Measurements from ENCODE around the gene LEFTY2.
"Not testable (repeated sequence)": the region's sequence is repeated elsewhere in the genome, so short reads cannot be mapped to it uniquely, and the experiment has no call there.

Gene LEFTY2

DNA sequence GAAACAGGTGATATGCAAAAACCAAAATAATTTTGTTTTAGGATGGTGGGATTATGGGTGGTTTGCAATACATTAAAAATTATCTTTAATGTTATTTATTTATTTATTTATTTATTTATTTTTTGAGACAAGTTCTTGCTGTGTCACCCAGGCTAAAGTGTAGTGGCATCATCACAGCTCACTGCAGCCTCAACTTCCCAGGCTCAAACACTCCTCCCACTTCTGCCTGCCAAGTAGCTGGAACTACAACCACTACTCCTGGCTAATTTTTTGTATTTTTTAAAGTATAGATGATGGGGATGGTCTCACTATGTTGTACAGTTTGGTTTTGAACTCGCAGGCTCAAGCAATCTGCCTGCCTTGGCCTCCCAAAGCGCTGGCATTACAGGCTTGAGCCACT is 10.5 kb downstream of the LEFTY2 start:
- no peak overlapping the region for H3K4me3 Mint-ChIP-seq
- no peaks in the 10 kb centered on the region for H3K9me3 Mint-ChIP-seq
- H3K4me1 Mint-ChIP-seq, result peaks cover 27% of the 10 kb centered on the region
- CTCF ChIA-PET, result interaction anchor here (0.9 to 1.9 kb wide), 3 partner anchors 31 to 57 kb away, joined by 3 to 5 read pairs (median 3); no protein-coding TSS in a partner anchor
- H3K36me3 Mint-ChIP-seq, result no peaks in the 10 kb centered on the region
- DNase-seq, result no peak
- peaks cover 4% of the 10 kb centered on the region for H3K27me3 Mint-ChIP-seq
- no peak overlapping the region for H3K27ac Mint-ChIP-seq

DNA sequence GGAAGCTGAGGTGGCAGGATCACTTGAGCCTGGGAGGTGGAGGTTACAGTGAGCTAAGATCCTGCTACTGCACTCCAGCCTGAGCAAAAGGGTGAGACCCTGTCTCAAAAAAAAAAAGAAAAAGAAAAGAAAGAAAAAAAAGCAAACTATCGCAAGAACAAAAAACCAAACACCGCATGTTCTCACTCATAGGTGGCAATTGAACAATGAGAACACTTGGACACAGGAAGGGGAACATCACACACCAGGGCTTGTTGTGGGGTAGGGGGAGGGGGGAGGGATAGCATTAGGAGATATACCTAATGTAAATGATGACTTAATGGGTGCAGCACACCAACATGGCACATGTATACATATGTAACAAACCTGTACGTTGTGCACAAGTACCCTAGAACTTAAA is 11.6 kb downstream of the LEFTY2 start:
- DNase-seq, H3K4me3 Mint-ChIP-seq, H3K9me3 Mint-ChIP-seq, H3K27me3 Mint-ChIP-seq, H3K36me3 Mint-ChIP-seq: not testable (repeated sequence)
- peaks cover 32% of the 10 kb centered on the region for H3K4me1 Mint-ChIP-seq
- CTCF ChIA-PET, result interaction anchor here (1.1 to 1.9 kb wide), 2 partner anchors 18 to 32 kb away, joined by 3 to 5 read pairs; no protein-coding TSS in a partner anchor
- peak overlapping the region; percentile 91 for H3K27ac Mint-ChIP-seq

DNA sequence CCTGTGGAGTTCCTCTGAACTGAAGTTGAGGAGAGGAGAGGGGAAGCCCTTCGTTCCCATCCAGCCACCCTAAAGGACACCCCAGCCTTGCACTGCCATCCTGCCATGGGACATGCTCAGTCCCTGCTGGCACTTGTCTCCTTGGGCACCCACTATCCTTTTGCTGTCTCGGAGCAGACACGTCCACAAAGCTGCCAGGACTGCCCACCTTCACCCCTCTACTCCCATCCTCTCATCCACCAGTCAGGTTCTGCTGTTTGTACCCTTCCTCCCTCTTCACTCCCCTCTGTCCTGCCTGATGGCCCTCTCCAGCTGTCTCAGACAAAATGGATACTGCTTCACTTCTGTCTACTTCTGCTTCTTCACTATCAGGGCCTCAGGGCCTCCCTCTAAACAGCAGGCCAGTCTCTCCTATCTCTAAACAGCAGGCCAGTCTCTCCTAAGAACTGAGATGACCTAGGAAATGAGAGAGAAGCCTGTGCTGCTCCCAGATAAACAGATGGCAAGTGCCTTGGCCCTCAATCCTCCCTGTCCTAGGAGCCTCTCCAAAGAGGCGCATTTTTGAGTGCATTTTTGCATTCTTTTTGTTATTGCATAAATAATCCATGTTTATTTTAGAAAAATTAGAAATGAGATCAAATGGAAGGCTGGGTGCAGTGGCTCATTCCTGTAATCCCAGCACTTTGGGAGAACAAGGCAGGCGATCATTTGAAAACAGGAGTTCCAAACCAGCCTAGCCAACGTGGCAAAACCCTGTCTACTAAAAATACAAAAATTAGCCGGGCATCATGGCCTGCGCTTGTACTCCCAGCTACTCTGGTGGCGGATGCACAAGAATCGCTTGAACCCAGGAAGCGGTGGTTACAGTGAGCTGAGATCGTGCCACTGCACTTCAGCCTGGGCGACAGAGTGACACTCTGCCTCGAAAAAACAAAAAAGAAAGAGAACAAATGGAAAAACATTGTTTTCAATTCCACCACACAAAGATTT is 12.5 kb downstream of the LEFTY2 start:
- Mint-ChIP-seq H3K27me3 (peaks cover 4% of the 10 kb centered on the region), H3K9me3 (no peaks in the 10 kb centered on the region), H3K4me1 (peaks cover 32% of the 10 kb centered on the region), H3K36me3 (peaks cover under 1% of the 10 kb centered on the region), H3K4me3 (peak overlapping the region; percentile 7), H3K27ac (peak overlapping the region; percentile 91)
- DNase-seq, result peak; percentile 56
- CTCF ChIA-PET, result interaction anchor here (0.7 to 1.9 kb wide), 3 partner anchors 17 to 48 kb away, joined by 3 to 5 read pairs (median 3); no protein-coding TSS in a partner anchor

DNA sequence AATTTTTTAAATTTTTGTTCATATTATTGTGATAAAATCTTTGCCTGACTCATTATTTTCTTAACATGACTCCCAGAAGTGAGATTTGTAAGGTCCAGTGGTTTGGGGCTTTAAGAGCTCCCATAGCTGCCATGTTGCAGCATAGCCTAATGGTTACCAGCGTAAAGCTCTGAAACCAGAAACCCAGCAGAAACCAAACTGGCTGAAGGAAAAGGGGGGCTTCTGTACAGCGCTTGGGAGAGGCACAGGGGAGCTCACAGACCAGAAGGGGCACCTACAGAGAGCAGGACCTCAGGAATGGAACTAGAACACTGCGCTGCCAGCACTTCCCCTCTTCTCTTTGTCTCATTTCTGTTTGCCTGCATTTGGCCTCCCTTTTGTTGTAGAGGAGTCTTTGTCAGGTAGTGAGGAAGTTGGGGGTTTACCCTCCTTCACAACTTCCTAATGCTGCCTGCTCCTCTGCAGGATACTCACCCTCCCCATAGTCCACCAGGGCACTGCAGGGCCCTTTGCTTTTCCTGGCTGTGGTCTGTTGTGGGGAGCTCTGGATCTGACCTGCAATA is 14.4 kb downstream of the LEFTY2 start:
- Mint-ChIP-seq H3K27ac (peak overlapping the region; percentile 46), H3K27me3 (peaks cover 3% of the 10 kb centered on the region), H3K36me3 (peaks cover 11% of the 10 kb centered on the region), H3K4me1 (peaks cover 48% of the 10 kb centered on the region), H3K9me3 (no peaks in the 10 kb centered on the region), H3K4me3 (no peak overlapping the region)
- CTCF ChIA-PET, result interaction anchor here (1.3 kb wide), 1 partner anchor 17 kb away, joined by 3 read pairs; no protein-coding TSS in a partner anchor
- DNase-seq, result no peak

DNA sequence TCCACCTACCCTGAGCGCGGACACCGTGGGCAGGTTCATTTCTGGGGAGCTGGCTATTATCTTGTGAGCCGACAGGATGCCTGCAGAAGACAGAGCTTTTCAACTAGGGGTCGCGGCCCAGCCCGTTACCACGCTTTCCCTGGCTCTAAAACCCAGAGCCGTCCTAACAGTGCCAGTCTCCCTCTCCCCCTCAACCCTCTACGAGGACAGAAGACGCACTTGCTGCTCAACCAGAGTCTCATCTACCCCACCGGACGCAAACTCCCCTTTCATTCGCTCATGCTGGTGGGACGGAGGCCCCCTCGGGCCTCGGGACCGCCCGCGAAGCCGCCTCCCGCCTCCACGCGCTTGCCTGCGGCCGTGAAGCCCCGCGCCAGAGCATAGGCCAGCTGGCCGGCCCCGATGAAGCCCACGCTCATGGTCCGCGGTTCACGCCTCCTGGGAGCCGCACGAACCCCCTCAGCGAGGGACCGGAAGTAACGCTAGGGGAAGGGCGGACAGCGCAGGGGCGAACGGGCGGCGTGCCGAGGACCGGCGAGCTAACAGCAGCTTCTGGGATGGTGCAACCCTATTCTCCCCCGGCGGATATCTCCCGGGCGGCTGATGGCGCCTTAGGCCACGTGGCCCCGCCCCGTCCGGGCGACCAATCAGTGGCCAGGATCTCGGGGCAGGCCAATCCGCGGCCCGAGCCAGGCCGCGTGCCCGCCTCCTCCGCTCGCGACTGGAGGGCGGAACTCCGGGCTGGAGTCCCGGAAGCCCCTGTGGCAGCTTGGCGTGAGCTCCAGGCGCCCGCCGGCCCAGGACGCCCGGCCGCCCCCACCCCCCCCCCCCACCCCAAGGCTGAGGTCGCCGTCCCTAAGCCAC is 17.1 kb downstream of the LEFTY2 start, which contains the start of gene PYCR2:
Gene PYCR2 (minus strand): TSS at position 559 of the 864 bp plus-strand sequence. CDS start 140 bp downstream, at position 419.
- CTCF ChIA-PET, result interaction anchor here (1.0 to 1.9 kb wide), 4 partner anchors 13 to 456 kb away, joined by 3 to 7 read pairs (median 5); partner anchors contain the start of gene SRP9
- Mint-ChIP-seq H3K36me3 (peaks cover 33% of the 10 kb centered on the region), H3K9me3 (no peaks in the 10 kb centered on the region), H3K27ac (peak within 1 kb of the TSS; percentile 94), H3K4me3 (peak within 1 kb of the TSS; percentile 96), H3K27me3 (no peaks in the 10 kb centered on the region), H3K4me1 (peaks cover 66% of the 10 kb centered on the region)
- DNase-seq, result peak; percentile 97

DNA sequence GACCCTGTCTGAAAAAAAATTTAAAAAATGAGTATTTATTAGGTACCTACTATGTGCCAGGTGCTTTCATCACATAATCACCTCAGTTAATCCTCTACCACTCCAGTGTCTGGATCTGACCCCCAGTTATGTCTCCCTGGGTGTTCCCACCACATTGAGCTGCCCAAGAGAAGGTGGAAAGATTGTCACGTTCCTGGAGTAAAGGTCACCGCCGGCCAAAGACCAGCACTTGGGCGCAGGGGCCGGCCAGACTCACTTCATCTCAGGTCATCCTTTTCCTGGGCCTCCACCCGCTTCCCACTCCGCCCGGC is 17.7 kb downstream of the LEFTY2 start:
- Mint-ChIP-seq H3K4me1 (peaks cover 60% of the 10 kb centered on the region), H3K36me3 (peaks cover 37% of the 10 kb centered on the region), H3K4me3 (peak overlapping the region; percentile 96), H3K9me3 (no peaks in the 10 kb centered on the region), H3K27me3 (no peaks in the 10 kb centered on the region), H3K27ac (peak overlapping the region; percentile 94)
- no peak for DNase-seq
- CTCF ChIA-PET, result interaction anchor here (1.2 to 1.9 kb wide), 3 partner anchors 12 to 447 kb away, joined by 4 to 7 read pairs (median 6); partner anchors contain the start of gene SRP9

DNA sequence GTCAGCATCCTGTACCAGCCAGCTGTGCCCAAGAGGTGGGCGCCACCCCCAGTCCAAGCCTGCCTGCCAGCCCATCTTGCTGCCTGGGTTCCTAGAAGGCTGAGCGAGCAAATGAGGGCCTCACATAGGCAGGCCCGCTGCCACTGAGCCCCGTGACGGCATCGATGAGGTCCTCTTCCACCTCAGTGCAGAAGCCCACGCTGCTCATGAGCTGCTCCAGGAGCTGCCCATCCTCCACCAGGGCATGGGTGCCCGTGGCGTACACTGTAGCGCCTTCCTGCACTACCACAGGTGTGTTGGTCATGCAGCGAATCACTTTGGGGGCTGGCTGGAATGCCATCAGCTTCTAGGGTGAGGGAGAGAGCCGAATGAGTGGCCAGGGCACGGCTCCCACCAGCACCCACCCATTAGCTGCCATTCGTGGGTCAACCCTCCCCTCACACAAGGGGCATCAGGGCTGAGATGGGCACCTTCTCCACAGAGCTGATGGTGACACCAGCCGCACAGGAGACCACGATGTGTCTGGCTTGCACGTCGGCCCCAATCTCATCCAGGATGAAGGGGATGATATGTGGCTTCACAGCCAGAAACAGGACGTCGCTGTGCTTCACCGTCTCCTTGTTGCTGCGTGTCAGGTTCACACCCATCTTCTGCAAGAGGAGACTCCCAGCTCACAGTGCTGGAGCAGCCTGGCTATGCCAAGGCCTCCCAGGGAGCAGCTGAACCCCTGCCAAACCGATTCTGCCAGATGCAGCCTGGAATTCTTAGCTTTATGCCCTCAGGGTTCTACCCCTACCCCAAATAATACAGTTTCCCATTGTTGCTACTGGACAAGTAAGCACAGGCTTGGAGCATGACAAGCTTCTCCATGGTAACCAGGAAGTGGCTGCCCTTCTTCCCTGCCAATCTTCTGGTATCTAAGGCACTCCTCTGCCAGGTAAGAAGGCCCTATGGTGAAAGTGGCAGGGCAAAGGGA is 19.0 kb downstream of the LEFTY2 start:
- peak overlapping the region; percentile 75 for H3K27ac Mint-ChIP-seq
- no peaks in the 10 kb centered on the region for H3K9me3 Mint-ChIP-seq

DNA sequence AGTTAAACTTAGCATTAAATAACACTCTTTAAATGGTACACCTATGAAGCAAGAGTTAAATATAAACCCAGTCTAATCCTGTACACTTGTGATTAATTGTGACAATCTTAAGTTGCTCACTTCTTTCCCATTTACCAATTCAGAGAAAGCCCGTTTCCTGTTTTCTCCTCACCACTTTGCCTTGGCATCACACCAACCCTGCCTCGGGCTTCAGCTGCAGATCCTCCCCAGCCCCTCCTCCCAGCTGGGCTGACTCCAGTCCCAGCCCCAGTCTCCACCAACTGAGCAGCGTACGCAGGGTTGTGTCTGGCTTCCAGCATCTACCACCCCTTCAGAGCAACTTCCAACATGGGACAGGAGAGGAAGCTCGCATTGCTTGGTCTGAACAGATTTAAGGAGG is 21.1 kb downstream of the LEFTY2 start:
- DNase-seq, result no peak
- H3K36me3 Mint-ChIP-seq, result peaks cover 54% of the 10 kb centered on the region
- CTCF ChIA-PET, result interaction anchor here (1.2 kb wide), 1 partner anchor 445 kb away, joined by 4 read pairs; no protein-coding TSS in a partner anchor
- peaks cover 46% of the 10 kb centered on the region for H3K4me1 Mint-ChIP-seq
- H3K9me3 Mint-ChIP-seq, result no peaks in the 10 kb centered on the region
- peak overlapping the region; percentile 3 for H3K4me3 Mint-ChIP-seq
- peak overlapping the region; percentile 84 for H3K27ac Mint-ChIP-seq
- no peaks in the 10 kb centered on the region for H3K27me3 Mint-ChIP-seq

More for the DNA sequence above, 19.0 kb downstream of the LEFTY2 start:
- Mint-ChIP-seq H3K4me1 (peaks cover 57% of the 10 kb centered on the region), H3K4me3 (peak overlapping the region; percentile 96), H3K36me3 (peaks cover 49% of the 10 kb centered on the region), H3K27me3 (no peaks in the 10 kb centered on the region)
- CTCF ChIA-PET, result interaction anchor here (0.7 to 1.0 kb wide), 3 partner anchors 11 to 144 kb away, joined by 3 to 5 read pairs (median 3); partner anchors contain the start of gene SRP9
- DNase-seq, result no peak

DNA sequence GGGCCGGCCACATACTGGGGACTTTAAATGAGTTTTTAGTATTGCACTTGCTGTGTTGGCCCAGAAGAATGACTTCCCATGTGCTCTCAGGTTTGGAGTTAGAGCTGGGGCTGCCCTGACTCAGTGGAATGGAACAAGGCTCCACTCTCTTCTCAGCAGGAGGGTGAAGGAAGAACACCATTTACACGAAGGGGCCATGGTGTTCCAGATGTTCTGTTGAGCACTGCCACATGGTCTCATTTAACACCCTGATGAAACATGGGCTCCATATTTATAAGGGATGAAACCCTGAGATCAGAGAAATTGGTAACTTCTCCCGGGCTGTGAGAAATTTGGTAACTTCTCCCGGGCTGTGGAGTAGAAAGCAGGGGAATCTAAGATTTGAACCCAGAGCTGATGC is 22.7 kb downstream of the LEFTY2 start:
- DNase-seq, result no peak
- Mint-ChIP-seq H3K4me3 (no peak overlapping the region), H3K9me3 (no peaks in the 10 kb centered on the region), H3K4me1 (peaks cover 40% of the 10 kb centered on the region), H3K36me3 (peaks cover 52% of the 10 kb centered on the region), H3K27ac (no peak overlapping the region), H3K27me3 (no peaks in the 10 kb centered on the region)
- CTCF ChIA-PET, result no interaction called here

DNA sequence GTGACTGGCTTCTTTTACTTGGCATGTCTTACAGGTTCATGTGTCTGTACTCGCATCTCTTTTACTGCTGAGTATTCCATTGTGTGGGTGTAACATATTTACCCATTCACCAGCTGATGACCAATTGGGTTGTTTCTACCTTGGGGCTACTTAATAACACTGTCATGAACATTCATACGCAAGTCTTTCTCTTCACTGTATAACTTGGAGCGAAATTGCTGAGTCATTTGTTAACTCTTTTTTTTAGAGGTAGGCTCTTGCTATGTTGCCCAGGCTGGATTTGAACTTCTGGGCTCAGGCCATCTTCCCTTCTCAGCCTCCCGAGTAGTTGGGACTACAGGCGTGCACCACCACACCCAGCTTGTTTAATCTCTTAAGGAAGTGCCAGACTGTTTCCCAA is 23.5 kb downstream of the LEFTY2 start:
- CTCF ChIA-PET, result interaction anchor here (1.5 kb wide), 1 partner anchor 39 kb away, joined by 3 read pairs; no protein-coding TSS in a partner anchor
- Mint-ChIP-seq H3K4me1 (peaks cover 34% of the 10 kb centered on the region), H3K36me3 (peaks cover 47% of the 10 kb centered on the region), H3K9me3 (no peaks in the 10 kb centered on the region), H3K4me3 (no peak overlapping the region), H3K27ac (peak overlapping the region; percentile 15), H3K27me3 (no peaks in the 10 kb centered on the region)
- no peak for DNase-seq

DNA sequence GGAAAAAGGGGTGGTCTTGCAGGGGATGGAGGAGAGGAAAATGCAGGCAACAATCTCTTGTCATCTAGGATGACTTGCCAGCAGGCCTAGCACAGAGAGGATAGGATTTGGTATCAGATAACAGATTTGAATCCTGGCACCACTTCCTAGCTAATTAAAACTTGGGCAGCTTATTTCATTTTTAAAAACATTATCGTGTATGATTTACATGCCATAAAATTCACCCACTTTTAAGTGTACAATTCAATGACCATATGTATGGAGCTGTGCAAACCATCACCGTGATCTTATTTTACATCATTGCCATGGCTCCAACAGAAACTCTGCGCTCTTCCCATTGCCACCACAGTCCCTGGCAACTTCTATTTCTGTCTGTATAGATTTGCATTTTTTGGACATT is 23.9 kb downstream of the LEFTY2 start:
- peaks cover 30% of the 10 kb centered on the region for H3K4me1 Mint-ChIP-seq
- no peak for DNase-seq
- H3K4me3 Mint-ChIP-seq, result no peak overlapping the region
- no peaks in the 10 kb centered on the region for H3K9me3 Mint-ChIP-seq
- peaks cover 44% of the 10 kb centered on the region for H3K36me3 Mint-ChIP-seq
- H3K27ac Mint-ChIP-seq, result no peak overlapping the region
- H3K27me3 Mint-ChIP-seq, result no peaks in the 10 kb centered on the region
- CTCF ChIA-PET, result interaction anchor here (1.5 kb wide), 1 partner anchor 39 kb away, joined by 3 read pairs; no protein-coding TSS in a partner anchor

DNA sequence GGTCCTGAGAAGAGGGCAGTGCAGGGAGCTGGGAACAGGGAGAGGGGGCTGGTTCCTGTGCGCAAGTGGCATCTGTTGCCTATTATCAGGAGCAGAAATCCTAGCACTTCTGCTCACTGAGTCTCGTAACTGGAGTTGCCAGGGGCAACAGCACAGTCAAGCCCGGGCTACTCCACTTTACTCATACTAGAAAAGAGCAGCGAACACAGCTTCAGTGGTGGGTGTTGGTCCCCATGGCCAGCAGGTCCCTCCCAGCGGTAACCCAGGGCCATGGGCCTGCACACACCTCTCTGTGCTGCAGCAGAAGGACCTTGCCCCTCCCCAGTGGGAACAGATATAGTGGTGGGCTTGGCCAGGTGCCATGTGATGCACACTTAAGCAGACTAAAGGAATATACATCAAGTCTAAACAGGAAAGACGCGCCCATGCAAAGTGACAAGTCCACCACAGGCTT is 25.5 kb downstream of the LEFTY2 start:
- CTCF ChIA-PET, result no interaction called here
- Mint-ChIP-seq H3K27ac (no peak overlapping the region), H3K27me3 (no peaks in the 10 kb centered on the region), H3K4me1 (peaks cover 22% of the 10 kb centered on the region), H3K9me3 (no peaks in the 10 kb centered on the region), H3K36me3 (peaks cover 34% of the 10 kb centered on the region), H3K4me3 (no peak overlapping the region)
- DNase-seq, result no peak

Data from activated naive CD4-positive, alpha-beta T cell treated with anti-CD3 and anti-CD28 coated beads, Interleukin-2, amount 10 ng/mL, durations not matched to agents 7 days and 5 days (primary cell).